H1 (cell line): ENCODE measurements around the gene SORL1-AS1.

Experiments used
- ATF2 ChIP-seq: IDR thresholded peaks from 2 replicates; pipeline ENCODE4 v1.6.1; 2012; ENCODE audit warnings: low read length, inconsistent platforms
- CBX8 ChIP-seq: fragments of 300-800, 300-1000 bp; sonication (generic); IDR thresholded peaks from 2 replicates; pipeline ENCODE4 v1.7.1; 2016; ENCODE audit warnings: low read depth, low read length, borderline replicate concordance
- CREB1 ChIP-seq: IDR thresholded peaks from 2 replicates; pipeline ENCODE4 v1.6.1; 2012; ENCODE audit warnings: inconsistent platforms
- HDAC2 ChIP-seq, 2 experiments: fragments of 300-600 bp in 1 of 2; sonication (generic) in 1 of 2; IDR thresholded peaks; 2 replicates each; pipeline ENCODE4 v1.6.1; 2011 to 2012; ENCODE audit warnings: low read depth in 2 of 2, low read length in 2 of 2, mild to moderate bottlenecking in 2 of 2, moderate library complexity in 2 of 2, borderline replicate concordance in 1 of 2, inconsistent platforms in 1 of 2
- KDM1A ChIP-seq: fragments of 200-600, 300-600 bp; sonication (generic); IDR thresholded peaks from 2 replicates; pipeline ENCODE4 v1.7.1; 2016; ENCODE audit warnings: mild to moderate bottlenecking, low read length, borderline replicate concordance
- MAX ChIP-seq: IDR thresholded peaks from 2 replicates; pipeline ENCODE4 v1.6.1; 2012; ENCODE audit warnings: inconsistent platforms
- RNF2 ChIP-seq: fragments of 200-900, 300-1000 bp; sonication (generic); IDR thresholded peaks from 2 replicates; pipeline ENCODE4 v1.7.1; 2016; ENCODE audit warnings: borderline replicate concordance, low read depth, mild to moderate bottlenecking, antibody characterized with exemption, low read length; ENCODE audit not compliant: poor library complexity, severe bottlenecking; ENCODE audit errors: missing control alignments
- SUZ12 ChIP-seq: fragments of 200-600 bp; sonication (generic); IDR thresholded peaks from 2 replicates; pipeline ENCODE4 v1.6.1; 2012; ENCODE audit warnings: mild to moderate bottlenecking, inconsistent platforms, low read length, moderate library complexity, mixed read lengths
- TAF1 ChIP-seq: IDR thresholded peaks from 2 replicates; pipeline ENCODE4 v1.6.1; 2011; ENCODE audit warnings: mild to moderate bottlenecking, low read depth, low read length
- TCF12 ChIP-seq: IDR thresholded peaks from 2 replicates; pipeline ENCODE4 v1.6.1; 2011; ENCODE audit warnings: low read depth, mild to moderate bottlenecking, low read length

SORL1-AS1 gene

DNA sequence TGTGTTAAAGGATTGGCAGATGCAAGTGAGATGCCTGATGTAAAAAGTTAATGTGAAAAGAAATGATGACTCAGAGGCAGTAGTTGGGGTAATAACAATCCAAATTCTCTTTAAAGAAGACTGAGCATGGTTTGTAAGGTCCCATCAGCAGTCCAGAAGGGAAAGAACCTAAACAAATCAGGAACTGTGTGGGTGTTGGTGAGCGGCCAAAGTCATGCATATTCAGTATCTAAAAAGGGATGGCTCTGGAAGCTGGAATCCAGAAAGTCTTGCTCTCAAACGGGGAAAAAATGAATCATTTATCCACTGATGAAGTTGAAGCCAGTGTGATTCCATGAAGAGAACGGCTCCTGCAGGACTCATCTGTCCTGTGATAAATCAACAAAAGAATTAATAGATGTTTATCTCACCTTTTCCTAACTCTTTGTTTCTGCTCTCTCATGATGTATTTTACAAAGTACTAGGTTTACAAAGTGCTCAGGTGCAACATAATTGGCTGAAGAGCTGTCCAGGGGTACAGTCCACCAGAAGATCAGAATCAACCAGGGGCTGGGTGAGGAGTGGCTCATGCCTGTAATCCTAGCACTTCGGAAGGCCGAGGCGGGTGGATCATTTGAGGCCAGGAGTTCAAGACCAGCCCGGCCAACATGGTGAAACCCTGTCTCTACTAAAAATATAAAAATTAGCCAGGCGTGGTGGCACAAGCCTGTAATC, 20.5 kb upstream of the SORL1-AS1 start (continued):
- TF ChIP-seq ATF2: no peak
- TF ChIP-seq CREB1: no peak
- TF ChIP-seq RNF2: no peak
- no peak for TF ChIP-seq TCF12
- TF ChIP-seq MAX: no peak
- TF ChIP-seq TAF1: no peak
- TF ChIP-seq SUZ12: no peak
- no peak for TF ChIP-seq KDM1A
- no peak for TF ChIP-seq CBX8
- TF ChIP-seq HDAC2 (IDR thresholded peaks at IDR 0.05; ENCODE audit: borderline replicate concordance in 1 of 2, low read depth in 2 of 2, low read length in 2 of 2): no peak
